Naive thymus-derived CD4-positive, alpha-beta T cell (primary cell): ENCODE measurements around the gene ZNF514. TPM values are rescaled to one million over a fixed set of nuclear protein-coding genes. Genes with fewer than 3 reads are reported as not detected.
"Not testable (repeated sequence)": the region's sequence is repeated elsewhere in the genome, so short reads cannot be mapped to it uniquely, and the experiment has no call there.

Source experiments
- ATAC-seq: fragments of 150-1000 bp; cut with Tn5 transposase; 2 replicates; pipeline ENCODE4 v1.10.0; 2021; ENCODE audit warnings: mild to moderate bottlenecking, moderate library complexity
- CTCF ChIA-PET: fragments of 350-600 bp; sonication (Branson Sonifier 250); formaldehyde crosslinking; loops from one replicate; lab custom pipeline; 2021; ENCODE audit warnings: antibody characterized with exemption; lab: Charles Lee
- POLR2A ChIA-PET: fragments of 350-600 bp; sonication (Branson Sonifier 250); formaldehyde crosslinking; loops from one replicate; lab custom pipeline; 2021; ENCODE audit warnings: antibody characterized with exemption, inconsistent platforms; lab: Charles Lee
- DNase-seq, 9 donors: peaks; one replicate each; pipeline versions ENCODE4 v3.0.0 to v3.0.0-alpha.2; 2020 to 2022; ENCODE audit warnings: mixed read lengths in 1 of 9
- H3K27ac ChIP-seq: one replicate; pipeline ENCODE4 v1.7.0; 2013; ENCODE audit warnings: mild to moderate bottlenecking, low read depth, low read length, moderate library complexity
- H3K27me3 ChIP-seq, 2 donors: one replicate each; pipeline ENCODE4 v1.7.0; 2013; ENCODE audit warnings: low read length in 2 of 2, mild to moderate bottlenecking in 2 of 2, moderate library complexity in 2 of 2; ENCODE audit not compliant: control insufficient read depth in 2 of 2, insufficient read depth in 2 of 2
- H3K36me3 ChIP-seq, 3 experiments: 1 replicate in 2 of 3; 2 replicates in 1 of 3; pipeline ENCODE4 v1.7.0; 2013; ENCODE audit warnings: low read length in 3 of 3, mild to moderate bottlenecking in 3 of 3, moderate library complexity in 1 of 3; ENCODE audit not compliant: insufficient read depth in 3 of 3, control insufficient read depth in 2 of 3
- H3K4me1 ChIP-seq, 2 donors: one replicate each; pipeline ENCODE4 v1.7.0; 2013; ENCODE audit warnings: low read length in 2 of 2, mild to moderate bottlenecking in 2 of 2, moderate library complexity in 1 of 2; ENCODE audit not compliant: control insufficient read depth in 2 of 2, insufficient read depth in 2 of 2
- H3K4me3 ChIP-seq: 2 replicates; pipeline ENCODE4 v1.7.0; 2013; ENCODE audit warnings: mild to moderate bottlenecking, low read length
- H3K9me3 ChIP-seq, 3 experiments: 1 replicate in 2 of 3; 2 replicates in 1 of 3; pipeline ENCODE4 v1.7.0; 2013; ENCODE audit warnings: low read length in 3 of 3; ENCODE audit not compliant: control insufficient read depth in 2 of 3
- H3K27ac Mint-ChIP-seq, 9 donors: one replicate each; pipeline ENCODE4 v1.8.0; 2020 to 2022; ENCODE audit warnings: mixed read lengths in 9 of 9, mild to moderate bottlenecking in 8 of 9, moderate library complexity in 5 of 9, inconsistent platforms in 2 of 9
- H3K27me3 Mint-ChIP-seq, 5 donors: one replicate each; pipeline ENCODE4 v1.8.0; 2021 to 2022; ENCODE audit warnings: mixed read lengths in 5 of 5, mild to moderate bottlenecking in 1 of 5
- H3K36me3 Mint-ChIP-seq, 5 donors: one replicate each; pipeline ENCODE4 v1.8.0; 2020 to 2022; ENCODE audit warnings: mixed read lengths in 5 of 5, mild to moderate bottlenecking in 3 of 5, inconsistent platforms in 1 of 5
- H3K4me1 Mint-ChIP-seq, 7 donors: one replicate each; pipeline ENCODE4 v1.8.0; 2020 to 2022; ENCODE audit warnings: mixed read lengths in 7 of 7, mild to moderate bottlenecking in 3 of 7, inconsistent platforms in 1 of 7
- H3K4me3 Mint-ChIP-seq, 10 donors: one replicate each; pipeline ENCODE4 v1.8.0; 2020 to 2022; ENCODE audit warnings: mild to moderate bottlenecking in 10 of 10, mixed read lengths in 10 of 10, moderate library complexity in 6 of 10, inconsistent platforms in 2 of 10
- H3K9me3 Mint-ChIP-seq, 11 donors: one replicate each; pipeline ENCODE4 v1.8.0; 2020 to 2022; ENCODE audit warnings: mixed read lengths in 11 of 11, mild to moderate bottlenecking in 4 of 11, inconsistent platforms in 1 of 11, moderate library complexity in 1 of 11
- intact Hi-C, 2 donors: fragments of 100-400 bp; cut with micrococcal nuclease; formaldehyde crosslinking; loops; one replicate each; pipeline ENCODE4 v1.15.1; 2023
- polyA plus RNA-seq, 2 donors: library from polyadenylated mRNA; unstranded; fragments of 300-500 nt; fragmentation: Illumina TruSeq; gene quantifications; one replicate each; pipeline ENCODE4 v1.2.3, GENCODE V29; 2021
- total RNA-seq, 6 experiments: library from RNA in 5 of 6; stranded (reverse) in 5 of 6; gene quantifications; 1 replicate in 5 of 6; 2 replicates in 1 of 6; pipeline ENCODE4 v1.2.3 and lab custom pipeline; 2021 to 2026

The ZNF514 gene
- total and polyA plus RNA-seq, 7 experiments from 2014 or later: 6.6 to 39.9 (median 11.2) TPM

DNA sequence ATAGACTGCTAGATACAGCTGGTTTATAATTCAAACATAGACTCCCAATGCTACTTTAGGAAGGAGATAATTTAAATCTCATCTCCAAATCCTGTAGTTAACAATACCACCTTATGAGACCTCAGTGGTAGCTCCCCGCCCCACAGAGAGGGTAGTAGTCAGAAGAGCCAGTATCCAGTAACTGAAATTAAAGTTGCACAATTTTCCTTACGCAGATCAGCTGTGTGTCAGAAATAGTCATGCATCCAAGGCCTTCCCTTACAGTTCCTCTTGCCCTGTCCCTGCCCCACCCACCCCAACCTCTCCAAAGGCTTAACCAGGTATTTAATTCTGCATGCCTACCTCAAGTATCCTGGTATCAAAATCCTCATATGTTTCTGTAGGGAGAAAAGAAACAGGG lies 53.6 kb downstream of the ZNF514 start:
- no peaks in the 10 kb centered on the region for H3K9me3 ChIP-seq
- H3K27ac Mint-ChIP-seq: peak overlapping the region in 2 of 9 donors; percentile 26 to 28
- no peak overlapping the region for H3K4me3 ChIP-seq
- no peaks in the 10 kb centered on the region for H3K27me3 ChIP-seq
- H3K4me1 ChIP-seq: no peaks in the 10 kb centered on the region
- H3K36me3 Mint-ChIP-seq: peaks cover 23 to 67% (median 36%) of the 10 kb centered on the region in 5 donors
- no peak for DNase-seq
- POLR2A ChIA-PET: interaction anchor here (1.2 to 1.4 kb wide), 2 partner anchors 27 to 82 kb away, joined by 3 to 7 read pairs; no protein-coding TSS in a partner anchor
- no peak overlapping the region for H3K27ac ChIP-seq
- no peaks in the 10 kb centered on the region for H3K9me3 Mint-ChIP-seq
- H3K27me3 Mint-ChIP-seq: no peaks in the 10 kb centered on the region
- no peak overlapping the region for H3K4me3 Mint-ChIP-seq
- CTCF ChIA-PET: interaction anchor here (0.8 to 2.3 kb wide), 6 partner anchors 9 to 120 kb away, joined by 3 to 11 read pairs (median 6); no protein-coding TSS in a partner anchor
- peaks cover 0 to 7% (median 0%) of the 10 kb centered on the region in 7 donors for H3K4me1 Mint-ChIP-seq
- H3K36me3 ChIP-seq: peaks cover 35 to 78% (median 42%) of the 10 kb centered on the region in 3 experiments
- no peak for ATAC-seq
- intact Hi-C loops: no loop called here

GRCh38 chr2:95104606-95105005 lies 55.0 kb downstream of the ZNF514 start:
- Histone ChIP-seq H3K4me3 (no peak overlapping the region), H3K4me1 (no peaks in the 10 kb centered on the region), H3K36me3 (peaks cover 41 to 84% (median 52%) of the 10 kb centered on the region in 3 experiments), H3K27me3 (no peaks in the 10 kb centered on the region), H3K9me3 (no peaks in the 10 kb centered on the region), H3K27ac (no peak overlapping the region)
- Mint-ChIP-seq H3K4me1 (peaks cover 0 to 6% (median 0%) of the 10 kb centered on the region in 7 donors), H3K36me3 (peaks cover 22 to 71% (median 38%) of the 10 kb centered on the region in 5 donors), H3K27ac (no peak overlapping the region), H3K27me3 (no peaks in the 10 kb centered on the region), H3K9me3 (no peaks in the 10 kb centered on the region), H3K4me3 (no peak overlapping the region)
- intact Hi-C loops: no loop called here
- POLR2A ChIA-PET: no interaction called here
- no peak for DNase-seq
- ATAC-seq: no peak
- CTCF ChIA-PET: no interaction called here

- peaks cover 6 to 34% (median 23%) of the 10 kb centered on the region in 7 donors for H3K4me1 Mint-ChIP-seq
- peak overlapping the region in 4 of 9 donors; percentile 5 to 68 (median 62) for H3K27ac Mint-ChIP-seq
- ChIA-PET POLR2A (no interaction called here), CTCF (no interaction called here)
- DNase-seq (no peak), ATAC-seq (no peak)
- no peak overlapping the region for H3K4me3 Mint-ChIP-seq
- H3K4me1 ChIP-seq: no peaks in the 10 kb centered on the region
- H3K36me3 Mint-ChIP-seq: peaks cover 17 to 73% (median 56%) of the 10 kb centered on the region in 5 donors
- intact Hi-C loops: no loop called here
- H3K36me3 ChIP-seq: peaks cover 16 to 48% (median 28%) of the 10 kb centered on the region in 3 experiments
- no peaks in the 10 kb centered on the region for H3K9me3 ChIP-seq
- no peak overlapping the region for H3K4me3 ChIP-seq
- H3K9me3 Mint-ChIP-seq: peaks cover 0 to 5% (median 0%) of the 10 kb centered on the region in 11 donors
- no peaks in the 10 kb centered on the region for H3K27me3 Mint-ChIP-seq
- no peak overlapping the region for H3K27ac ChIP-seq
- no peaks in the 10 kb centered on the region for H3K27me3 ChIP-seq
Observed at GRCh38 chr2:95099910-95100309, 59.7 kb downstream of the ZNF514 start.

DNA sequence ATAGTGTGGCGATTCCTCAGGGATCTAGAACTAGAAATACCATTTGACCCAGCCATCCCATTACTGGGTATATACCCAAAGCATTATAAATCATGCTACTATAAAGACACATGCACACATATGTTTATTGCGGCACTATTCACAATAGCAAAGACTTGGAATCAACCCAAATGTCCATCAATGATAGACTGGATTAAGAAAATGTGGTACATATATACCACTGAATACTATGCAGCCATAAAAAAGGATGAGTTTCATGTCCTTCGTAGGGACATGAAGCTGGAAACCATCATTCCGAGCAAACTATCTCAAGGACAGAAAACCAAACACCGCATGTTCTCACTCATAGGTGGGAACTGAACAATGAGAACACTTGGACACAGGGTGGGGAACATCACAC lies 61.4 kb downstream of the ZNF514 start:
- H3K27me3 ChIP-seq, DNase-seq, intact Hi-C loops, ATAC-seq, H3K9me3 Mint-ChIP-seq, H3K9me3 ChIP-seq, H3K27me3 Mint-ChIP-seq, H3K27ac ChIP-seq, H3K4me3 ChIP-seq, CTCF ChIA-PET, H3K4me1 ChIP-seq, H3K4me3 Mint-ChIP-seq, H3K27ac Mint-ChIP-seq, POLR2A ChIA-PET: not testable (repeated sequence)
- peaks cover 6 to 38% (median 33%) of the 10 kb centered on the region in 7 donors for H3K4me1 Mint-ChIP-seq
- H3K36me3 Mint-ChIP-seq: peaks cover 20 to 80% (median 60%) of the 10 kb centered on the region in 5 donors
- peaks cover 16 to 38% (median 24%) of the 10 kb centered on the region in 3 experiments for H3K36me3 ChIP-seq

Other genes starting within 250 kb of the ZNF514 start
- gene MAL, start 134.1 kb downstream of the ZNF514 start, total RNA-seq: 100 to 1,000 TPM; 124 to 575 (median 159) TPM
- gene MAL, start 134.1 kb downstream of the ZNF514 start, polyA plus RNA-seq: 100 to 1,000 TPM; 355 to 408 TPM
- gene MRPS5, start 38.0 kb downstream of the ZNF514 start, total RNA-seq: 10 to 100 TPM; 26.3 to 72.9 (median 60.5) TPM
- gene MRPS5, start 38.0 kb downstream of the ZNF514 start, polyA plus RNA-seq: 10 to 100 TPM; 38.6 to 41.5 TPM
- gene ZNF2, start 6.0 kb upstream of the ZNF514 start, total RNA-seq: 10 to 100 TPM in 1 of 5 experiments, 1 to 10 TPM in 4; 1.5 to 10.2 (median 3.4) TPM
- 1 to 10 TPM; 3.1 to 6.1 TPM for gene ZNF2, start 6.0 kb upstream of the ZNF514 start, polyA plus RNA-seq
- gene ZNF892, start 47.7 kb upstream of the ZNF514 start, total RNA-seq: 1 to 10 TPM; 1.7 to 6.4 (median 4.3) TPM
- gene ZNF892, start 47.7 kb upstream of the ZNF514 start, polyA plus RNA-seq: 1 to 10 TPM in 1 of 2 donors, under 1 TPM in 1; 0.69 to 1.2 TPM
- gene PROM2, start 114.6 kb upstream of the ZNF514 start, total RNA-seq: 1 to 10 TPM in 1 of 5 experiments, under 1 TPM in 4; 0.24 to 1.2 (median 0.57) TPM
- gene PROM2, start 114.6 kb upstream of the ZNF514 start, polyA plus RNA-seq: not detected
- 1 to 10 TPM in 1 of 5 experiments, not detected in 4; 1.0 TPM for gene KCNIP3, start 137.5 kb upstream of the ZNF514 start, total RNA-seq
- not detected for gene KCNIP3, start 137.5 kb upstream of the ZNF514 start, polyA plus RNA-seq
- gene FAHD2A, start 242.9 kb upstream of the ZNF514 start, total RNA-seq: 10 to 100 TPM; 22.6 to 41.4 (median 33.7) TPM
- gene FAHD2A, start 242.9 kb upstream of the ZNF514 start, polyA plus RNA-seq: 10 to 100 TPM; 17.9 to 20.5 TPM